Panc1 (cell line): ENCODE measurements around the gene TIMMDC1. TPM values are rescaled to one million over a fixed set of nuclear protein-coding genes. Genes with fewer than 3 reads are reported as not detected.

ENCODE experiments used
- ATAC-seq: fragments of 200-7000 bp; cut with Tn5 transposase; 2 replicates; pipeline ENCODE4 v1.9.1; 2020; ENCODE audit warnings: mild to moderate bottlenecking, moderate library complexity
- BruUV-seq: library from RNA; stranded (reverse); fragments of 400-500 nt; replicated peaks from 2 replicates; lab custom pipeline; 2021; lab: Mats Ljungman, UMichigan
- CTCF ChIA-PET: fragments of 300-600 bp; sonication (Branson Sonifier 250); formaldehyde crosslinking; loops from one replicate; lab custom pipeline; 2022; ENCODE audit warnings: antibody characterized with exemption; lab: Charles Lee
- POLR2A ChIA-PET: fragments of 300-600 bp; sonication (Branson Sonifier 250); formaldehyde crosslinking; loops from one replicate; lab custom pipeline; 2022; ENCODE audit warnings: antibody characterized with exemption; lab: Charles Lee
- DNase-seq: peaks from one replicate; pipeline ENCODE4 v3.0.0-alpha.2; 2010; ENCODE audit warnings: low read depth, low spot score
- H3K27ac ChIP-seq: 2 replicates; pipeline ENCODE4 v1.5.1; 2011; ENCODE audit warnings: mild to moderate bottlenecking, low read length, inconsistent platforms
- H3K27me3 ChIP-seq: fragments of 200-500 bp; sonication (Bioruptor generic); 2 replicates; pipeline ENCODE4 v1.6.0; 2014; ENCODE audit warnings: low read length, inconsistent platforms; ENCODE audit not compliant: control insufficient read depth, insufficient read depth
- H3K36me3 ChIP-seq: fragments of 200-500 bp; sonication (Bioruptor generic); 2 replicates; pipeline ENCODE4 v1.5.1; 2014; ENCODE audit warnings: inconsistent platforms, mild to moderate bottlenecking, low read length, moderate library complexity; ENCODE audit not compliant: control insufficient read depth, insufficient read depth
- H3K4me1 ChIP-seq: 2 replicates; pipeline ENCODE4 v1.5.1; 2011; ENCODE audit warnings: inconsistent platforms, mild to moderate bottlenecking, low read length, moderate library complexity; ENCODE audit not compliant: control insufficient read depth, insufficient read depth
- H3K4me3 ChIP-seq, 2 experiments: 2 replicates each; pipeline ENCODE4 v1.5.1; 2011 to 2012; ENCODE audit warnings: low read depth in 2 of 2, low read length in 2 of 2, mild to moderate bottlenecking in 2 of 2, inconsistent platforms in 1 of 2, moderate library complexity in 1 of 2
- H3K9me3 ChIP-seq: fragments of 200-500 bp; sonication (Bioruptor generic); 2 replicates; pipeline ENCODE4 v1.5.1; 2014; ENCODE audit warnings: low read depth, mild to moderate bottlenecking, inconsistent platforms, low read length, moderate library complexity; ENCODE audit not compliant: control insufficient read depth, insufficient read depth
- CTCF ChIP-seq: fragments of 450-650 bp; IDR thresholded peaks from 2 replicates; pipeline ENCODE4 v1.5.1; 2017; ENCODE audit warnings: mild to moderate bottlenecking
- POLR2AphosphoS5 ChIP-seq: IDR thresholded peaks from 2 replicates; pipeline ENCODE4 v1.6.1; 2012; ENCODE audit warnings: mild to moderate bottlenecking, low read depth, low read length, moderate library complexity
- REST ChIP-seq, 2 experiments: IDR thresholded peaks; 2 replicates each; pipeline ENCODE4 v1.6.1; 2011 to 2012; ENCODE audit warnings: low read depth in 2 of 2, control low read depth in 1 of 2, low read length in 1 of 2, mild to moderate bottlenecking in 1 of 2, moderate library complexity in 1 of 2; ENCODE audit not compliant: insufficient read depth in 1 of 2
- SIN3A ChIP-seq: IDR thresholded peaks from 2 replicates; pipeline ENCODE4 v1.6.1; 2012; ENCODE audit warnings: low read depth, mild to moderate bottlenecking, low read length, moderate library complexity, borderline replicate concordance; ENCODE audit not compliant: insufficient read depth
- TCF7L2 ChIP-seq: IDR thresholded peaks from 2 replicates; pipeline ENCODE4 v1.6.1; 2011; ENCODE audit warnings: mild to moderate bottlenecking, low read depth, low read length, inconsistent platforms
- in situ Hi-C: cut with HindIII; loops from 2 replicates; pipeline ENCODE4 v1.10.0; 2016; ENCODE audit warnings: low sequenced_read_pairs, low pct_unique_long_range_greater_than_20kb
- intact Hi-C: fragments of 100-400 bp; cut with micrococcal nuclease; formaldehyde crosslinking; loops from one replicate; pipeline ENCODE4 v1.10.0; 2022; ENCODE audit not compliant: unreplicated experiment
- total RNA-seq: library from RNA; stranded (reverse); gene quantifications from one replicate; pipeline ENCODE4 v1.2.1, GENCODE V29; 2021; ENCODE audit not compliant: unreplicated experiment

The TIMMDC1 gene
- total RNA-seq, 1 experiment from 2014 or later, result 170 TPM

- no peak overlapping the region for H3K4me3 ChIP-seq
- ATAC-seq (no peak), DNase-seq (no peak)
- intact Hi-C loops, result no loop called here
- H3K27me3 ChIP-seq, result no peaks in the 10 kb centered on the region
- no TSS peak for BruUV-seq
- H3K36me3 ChIP-seq, result no peaks in the 10 kb centered on the region
- no peaks in the 10 kb centered on the region for H3K9me3 ChIP-seq
- ChIA-PET CTCF (no interaction called here), POLR2A (no interaction called here)
- in situ Hi-C loops, result no loop called here
- TF ChIP-seq CTCF (no peak), REST (IDR thresholded peaks at IDR 0.05; ENCODE audit: insufficient read depth in 1 of 2, low read depth in 2 of 2, low read length in 1 of 2) (no peak), TCF7L2 (no peak), SIN3A (no peak), POLR2AphosphoS5 (no peak)
- H3K4me1 ChIP-seq, result no peaks in the 10 kb centered on the region
- no peak overlapping the region for H3K27ac ChIP-seq
These were observed 32.1 kb downstream of the TIMMDC1 start for GRCh38 chr3:119530456-119530855.

DNA sequence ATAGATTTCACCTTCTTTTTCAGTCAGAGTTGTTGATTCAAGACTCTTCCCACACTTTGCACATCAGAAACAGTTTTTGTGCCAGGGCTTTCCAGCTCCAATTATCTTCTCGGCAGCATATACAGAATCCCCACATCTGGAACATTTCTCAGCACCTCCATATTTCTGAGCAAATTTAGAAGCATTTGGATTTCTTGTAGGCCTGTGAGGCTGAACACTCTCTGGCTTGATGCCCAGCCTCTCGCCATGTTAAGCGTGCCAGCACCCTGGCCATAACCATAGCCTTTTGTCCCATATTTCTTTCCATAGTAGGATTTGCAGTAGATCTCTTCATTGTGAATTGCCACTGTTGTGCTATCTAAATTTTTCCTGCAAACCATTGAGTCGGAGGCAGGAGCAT is 32.8 kb downstream of the TIMMDC1 start:
- ATAC-seq (no peak), DNase-seq (no peak)
- Histone ChIP-seq H3K36me3 (no peaks in the 10 kb centered on the region), H3K4me1 (no peaks in the 10 kb centered on the region), H3K4me3 (no peak overlapping the region), H3K27ac (no peak overlapping the region), H3K9me3 (no peaks in the 10 kb centered on the region), H3K27me3 (no peaks in the 10 kb centered on the region)
- TF ChIP-seq CTCF (no peak), REST (IDR thresholded peaks at IDR 0.05; ENCODE audit: insufficient read depth in 1 of 2, low read depth in 2 of 2, low read length in 1 of 2) (no peak), POLR2AphosphoS5 (no peak), TCF7L2 (no peak), SIN3A (no peak)
- ChIA-PET POLR2A (no interaction called here), CTCF (no interaction called here)
- in situ Hi-C loops, result no loop called here
- intact Hi-C loops, result no loop called here
- no TSS peak for BruUV-seq
